ENCODE results near the gene RASA2.
A peak's percentile ranks its signal among the peaks of the same experiment; 100 is the strongest.
"Not testable (repeated sequence)": the region's sequence is repeated elsewhere in the genome, so short reads cannot be mapped to it uniquely, and the experiment has no call there.

RASA2 gene

GRCh38 chr3:141602706-141603105 is 115.9 kb downstream of the RASA2 start:
- DNase-seq, result no peak

GRCh38 chr3:141603473-141604035 is 116.7 kb downstream of the RASA2 start:
- no peak for DNase-seq

GRCh38 chr3:141605883-141606282 is 119.1 kb downstream of the RASA2 start:
- no peak for DNase-seq

- DNase-seq, result no peak
These were observed 121.6 kb downstream of the RASA2 start for GRCh38 chr3:141608438-141608837.

GRCh38 chr3:141610939-141611338 is 124.1 kb downstream of the RASA2 start:
- no peak for DNase-seq

GRCh38 chr3:141618103-141618910 is 131.5 kb downstream of the RASA2 start:
- no peak for DNase-seq

- no peak for DNase-seq
These were observed 132.1 kb downstream of the RASA2 start for GRCh38 chr3:141618938-141619337.

GRCh38 chr3:141619450-141619849 is 132.6 kb downstream of the RASA2 start:
- DNase-seq, result no peak

- no peak for DNase-seq
These were observed 136.9 kb downstream of the RASA2 start for GRCh38 chr3:141623691-141624090.

- DNase-seq, result no peak
These were observed 138.7 kb downstream of the RASA2 start for GRCh38 chr3:141625506-141625905.

GRCh38 chr3:141628334-141628733 is 141.5 kb downstream of the RASA2 start:
- DNase-seq, result not testable (repeated sequence)

- DNase-seq, result not testable (repeated sequence)
These were observed 142.1 kb downstream of the RASA2 start for GRCh38 chr3:141628868-141629441.

GRCh38 chr3:141629976-141630375 is 143.1 kb downstream of the RASA2 start:
- no peak for DNase-seq

- no peak for DNase-seq
These were observed 146.1 kb downstream of the RASA2 start for GRCh38 chr3:141632779-141633374.

- DNase-seq, result no peak
These were observed 155.4 kb downstream of the RASA2 start for GRCh38 chr3:141642215-141642614.

GRCh38 chr3:141643391-141643790 is 156.6 kb downstream of the RASA2 start:
- DNase-seq, result no peak

- no peak for DNase-seq
These were observed 157.0 kb downstream of the RASA2 start for GRCh38 chr3:141643796-141644195.

- peak; percentile 72 for DNase-seq
These were observed 158.1 kb downstream of the RASA2 start for GRCh38 chr3:141644931-141645330.

- no peak for DNase-seq
These were observed 160.1 kb downstream of the RASA2 start for GRCh38 chr3:141646760-141647561.

GRCh38 chr3:141647562-141647915 is 160.7 kb downstream of the RASA2 start:
- no peak for DNase-seq

- no peak for DNase-seq
These were observed 161.5 kb downstream of the RASA2 start for GRCh38 chr3:141648055-141648910.

- no peak for DNase-seq
These were observed 163.0 kb downstream of the RASA2 start for GRCh38 chr3:141649871-141650270.

Measured in stimulated activated CD4-positive, alpha-beta T cell treated with anti-CD3 and anti-CD28 coated beads, Interleukin-4, amount 100 ng/mL, for 24 hours (primary cell).